Medulla oblongata (tissue), 1 donor: ENCODE measurements around the gene UQCRHL.
"Not testable (repeated sequence)": the region's sequence is repeated elsewhere in the genome, so short reads cannot be mapped to it uniquely, and the experiment has no call there.

Experiments
- DNase-seq: peaks from one replicate; pipeline ENCODE4 v3.0.0-alpha.2; 2015; ENCODE audit errors: extremely low spot score

The UQCRHL gene

DNA sequence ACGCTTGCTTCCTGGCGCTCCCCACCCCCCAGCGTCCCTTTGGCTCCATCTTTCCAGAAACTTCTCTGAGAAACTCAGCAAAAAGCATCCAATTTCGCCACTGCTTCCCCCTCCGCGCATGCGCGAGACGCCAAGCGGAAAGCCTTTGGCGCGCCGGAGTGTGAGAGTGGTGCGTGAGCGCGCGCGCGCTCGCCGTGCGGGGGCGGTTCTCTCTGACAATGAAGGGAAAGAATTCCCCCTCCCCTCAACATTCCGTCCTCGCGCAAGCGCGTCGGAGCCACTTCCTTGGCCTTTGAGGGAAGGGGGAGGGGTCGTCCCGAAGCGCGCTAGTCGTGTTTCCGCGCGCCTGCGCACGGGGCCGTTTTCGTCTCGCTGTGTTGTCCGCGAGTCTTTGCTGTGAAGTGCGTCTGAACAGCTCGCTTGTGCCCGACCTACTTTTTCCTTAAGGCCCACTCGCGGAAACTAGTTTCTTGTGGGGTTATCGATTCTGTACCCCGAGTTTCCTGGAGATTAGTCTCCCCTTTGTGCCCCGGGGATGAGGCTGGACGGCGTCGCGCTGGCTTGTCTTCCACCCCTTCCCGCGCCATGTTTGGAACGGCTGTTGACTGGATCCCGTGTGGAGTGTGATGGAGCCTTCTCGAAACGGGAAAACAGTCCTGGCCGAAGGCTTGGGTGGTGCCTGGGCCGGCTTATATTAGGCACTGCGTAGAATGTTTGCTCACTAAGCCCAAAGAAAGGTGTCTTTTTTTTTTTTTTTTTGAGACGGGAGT lies 28.5 kb upstream of the UQCRHL start:
- DNase-seq = peak; percentile 100

DNA sequence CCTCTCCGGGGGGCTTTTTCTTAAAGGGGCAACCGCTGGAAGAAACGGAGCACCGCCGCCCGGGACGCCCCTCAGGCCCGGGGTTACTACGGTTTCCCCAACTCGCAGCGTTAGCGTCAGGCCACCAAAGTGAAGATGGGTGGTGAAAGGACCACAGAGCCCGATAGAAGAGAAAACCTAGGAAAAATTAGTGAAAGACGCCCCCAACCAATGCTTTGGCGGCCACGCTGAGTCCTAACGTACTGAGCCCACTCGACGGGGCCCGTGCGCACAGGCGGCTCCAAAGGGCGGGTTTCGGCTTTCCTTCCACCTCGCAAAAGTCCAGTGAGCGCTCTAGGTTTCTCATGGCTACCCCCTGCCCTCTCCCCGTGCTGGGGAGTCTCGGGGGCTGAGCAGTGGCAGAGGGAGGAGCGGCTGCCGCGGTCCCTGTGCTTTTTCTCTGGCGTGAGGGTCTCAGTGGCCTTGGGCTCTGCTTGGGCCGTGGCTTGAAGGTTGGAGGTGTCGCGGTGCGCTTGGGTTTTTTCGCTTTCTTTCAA lies 27.8 kb upstream of the UQCRHL start:
- DNase-seq = no peak

DNA sequence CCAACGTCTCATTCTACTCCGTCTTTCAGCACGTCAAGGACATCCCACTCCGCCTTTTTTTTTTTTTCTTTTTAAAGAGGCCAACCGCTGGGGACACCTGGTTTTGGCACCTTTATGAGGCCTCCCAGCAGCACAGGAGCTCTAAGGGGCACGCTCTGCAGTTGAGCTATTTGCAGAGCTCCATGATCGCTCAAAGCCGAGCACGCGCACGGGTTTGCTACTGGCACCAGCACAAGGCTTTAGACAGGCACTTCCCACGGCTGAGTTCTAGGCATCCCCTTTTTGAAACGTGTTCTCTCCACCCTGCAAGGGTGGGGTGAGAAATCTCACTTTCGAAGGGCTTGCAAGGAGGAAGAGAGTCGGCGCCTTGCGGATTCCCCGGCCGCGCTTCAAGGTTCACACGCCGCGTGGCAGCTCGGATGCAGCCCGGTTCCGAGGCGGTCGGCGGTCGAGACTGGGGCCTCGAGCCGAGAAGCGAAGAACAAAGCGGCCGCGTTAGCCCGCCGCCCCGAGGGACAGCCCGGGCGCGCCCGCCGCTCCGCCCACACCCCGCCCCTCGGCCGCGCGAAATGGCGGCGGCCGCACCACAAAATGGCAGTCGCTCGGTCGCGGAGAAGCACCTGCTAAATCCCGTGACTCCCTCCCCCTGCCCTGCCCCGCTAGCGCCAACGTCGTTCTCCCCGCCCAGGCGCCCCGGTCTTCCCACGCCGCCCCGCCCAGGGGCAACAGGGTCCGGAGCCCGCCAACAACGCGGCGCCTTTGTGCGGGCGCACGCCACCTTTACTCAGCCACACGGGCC lies 27.2 kb upstream of the UQCRHL start:
- peak; percentile 90 for DNase-seq

- DNase-seq = peak; percentile 92
These were observed 26.5 kb upstream of the UQCRHL start for GRCh38 chr1:15833842-15834405.

DNA sequence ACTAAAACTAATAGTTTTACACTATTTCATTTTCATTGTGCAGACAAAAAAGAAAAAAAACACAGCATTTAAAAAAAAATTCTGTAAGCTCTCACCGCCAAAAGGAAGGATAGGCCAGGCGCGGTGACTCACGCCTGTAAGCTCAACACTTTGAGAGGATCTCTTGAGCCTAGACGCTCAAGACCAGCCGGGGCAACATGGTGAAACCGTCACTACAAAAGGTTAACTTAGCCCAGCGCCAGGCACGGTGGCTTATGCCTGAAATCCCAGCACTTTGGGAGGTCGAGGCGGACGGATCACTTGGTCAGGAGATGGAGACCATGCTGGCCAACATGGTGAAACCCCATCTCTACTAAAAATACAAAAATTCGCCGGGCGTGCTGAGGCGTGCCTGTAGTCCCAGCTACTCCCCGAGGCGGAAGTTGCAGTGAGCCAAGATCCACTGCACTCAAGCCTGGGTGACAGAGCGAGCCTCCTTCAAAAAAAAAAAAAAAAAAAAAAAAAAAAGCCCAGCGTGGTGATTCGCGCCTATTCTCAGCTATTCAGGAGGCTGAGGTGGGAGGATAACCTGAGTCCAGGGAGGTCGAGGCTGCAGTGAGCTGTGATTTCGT lies 25.7 kb upstream of the UQCRHL start:
- DNase-seq = peak; percentile 55

- DNase-seq = no peak
These were observed 22.8 kb upstream of the UQCRHL start for GRCh38 chr1:15830258-15830657.

- DNase-seq = not testable (repeated sequence)
These were observed 21.5 kb upstream of the UQCRHL start for GRCh38 chr1:15828931-15829330.

DNA sequence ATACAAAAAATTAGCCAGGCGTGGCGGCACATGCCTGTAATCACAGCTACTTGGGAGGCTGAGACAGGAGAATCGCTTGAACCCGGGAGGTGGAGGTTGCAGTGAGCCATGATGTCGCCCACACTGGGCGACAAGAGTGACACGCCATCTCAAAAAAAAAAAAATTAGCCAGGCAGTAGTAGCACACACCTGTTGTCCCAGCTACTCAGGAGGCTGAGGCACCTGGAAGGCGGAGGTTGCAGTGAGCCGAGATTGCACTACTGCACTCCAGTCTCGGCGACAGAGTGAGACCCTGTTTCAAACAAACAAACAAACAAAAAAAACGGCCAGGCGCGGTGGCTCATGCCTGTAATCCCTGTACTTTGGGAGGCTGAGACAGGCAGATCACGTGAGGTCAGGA lies 20.1 kb upstream of the UQCRHL start:
- DNase-seq = not testable (repeated sequence)

DNA sequence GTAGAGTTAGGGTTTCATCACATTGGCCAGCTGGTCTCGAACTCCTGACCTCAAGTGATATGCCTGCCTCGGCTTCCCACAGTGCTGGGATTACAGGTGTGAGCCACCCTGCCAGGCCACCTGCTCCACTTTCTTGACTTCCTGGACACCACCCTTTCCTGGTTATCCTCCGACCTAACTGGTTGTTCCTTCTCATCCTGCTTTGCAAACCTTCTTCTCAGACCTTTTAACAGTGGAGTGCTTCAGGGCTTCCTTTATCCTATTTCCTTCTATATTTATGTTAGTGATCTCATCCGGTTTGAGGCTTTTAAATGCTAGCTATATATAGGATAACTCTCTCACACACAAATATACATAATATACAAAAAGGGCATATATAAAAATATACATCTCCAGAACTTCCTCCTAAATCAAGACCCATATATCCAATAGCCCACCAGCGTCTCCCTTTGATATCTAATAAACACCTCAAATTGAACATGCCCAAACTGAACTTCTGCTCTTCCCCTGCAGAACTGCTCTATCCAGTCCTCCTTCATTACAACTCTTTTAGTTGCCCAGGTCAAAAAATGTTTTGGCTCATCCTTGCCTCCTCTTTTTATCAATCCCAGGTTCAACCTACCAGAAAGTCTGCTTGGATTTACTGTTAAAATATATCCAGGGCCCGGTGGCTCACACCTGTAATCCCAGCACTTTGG lies 19.5 kb upstream of the UQCRHL start:
- no peak for DNase-seq

DNA sequence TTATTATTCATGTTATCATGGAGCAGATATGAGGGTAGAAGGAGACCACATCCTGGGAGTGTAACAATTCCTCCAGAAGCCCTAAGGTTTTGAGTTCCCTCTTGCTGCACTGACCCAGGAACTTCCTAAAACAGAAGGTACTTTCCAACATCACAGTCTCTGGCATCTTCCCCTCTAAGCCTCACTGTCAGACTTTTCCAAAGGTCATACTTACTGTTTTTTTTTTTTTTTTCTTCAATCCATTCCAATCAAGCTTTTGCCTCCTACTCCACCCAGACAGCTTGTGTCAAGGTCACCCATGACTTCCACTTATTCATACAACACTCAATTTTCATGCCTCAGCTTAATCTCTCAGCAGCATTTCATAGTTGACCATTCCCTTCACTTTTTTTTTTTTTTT lies 18.4 kb upstream of the UQCRHL start:
- peak; percentile 24 for DNase-seq

DNA sequence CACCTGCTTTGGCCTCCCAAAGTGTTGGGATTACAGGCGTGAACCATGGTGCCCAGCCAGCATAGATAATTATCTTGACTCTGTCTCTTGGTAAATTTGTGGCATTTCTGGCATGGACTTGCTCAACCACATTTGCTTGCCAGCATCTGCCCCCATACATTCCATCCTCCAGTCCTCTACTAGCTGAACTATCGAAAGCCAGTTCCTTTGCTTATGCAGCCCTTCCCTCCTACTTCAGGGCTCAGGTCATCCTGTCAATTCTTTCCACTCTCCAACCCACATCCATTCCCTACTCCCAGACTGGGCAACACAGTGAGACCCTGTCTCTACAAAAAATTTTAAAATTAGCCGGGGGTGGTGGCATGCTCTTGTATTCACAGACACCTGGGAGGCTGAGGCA lies 13.0 kb upstream of the UQCRHL start:
- no peak for DNase-seq

DNA sequence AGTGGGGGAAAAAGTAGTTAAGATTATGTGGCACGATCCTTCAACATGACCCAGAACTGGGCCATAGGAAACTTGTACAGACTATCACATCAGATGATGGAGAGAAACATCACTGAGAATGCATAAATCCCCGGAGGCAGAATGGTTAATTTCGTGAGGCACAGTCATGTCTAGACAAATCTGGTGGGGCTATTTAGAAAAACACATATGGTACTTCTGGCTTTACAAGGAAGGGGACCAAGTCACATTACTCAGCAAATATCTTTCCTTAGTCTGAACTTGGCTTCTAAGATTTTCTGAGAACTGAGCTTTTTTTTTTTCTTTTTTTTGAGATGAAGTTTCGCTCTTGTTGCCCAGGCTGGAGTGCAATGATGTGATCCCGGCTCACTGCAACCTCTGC lies 9.2 kb upstream of the UQCRHL start:
- no peak for DNase-seq

GRCh38 chr1:15810073-15810472 lies 2.6 kb upstream of the UQCRHL start:
- peak; percentile 75 for DNase-seq

GRCh38 chr1:15808955-15809354 lies 1.5 kb upstream of the UQCRHL start:
- DNase-seq = no peak

DNA sequence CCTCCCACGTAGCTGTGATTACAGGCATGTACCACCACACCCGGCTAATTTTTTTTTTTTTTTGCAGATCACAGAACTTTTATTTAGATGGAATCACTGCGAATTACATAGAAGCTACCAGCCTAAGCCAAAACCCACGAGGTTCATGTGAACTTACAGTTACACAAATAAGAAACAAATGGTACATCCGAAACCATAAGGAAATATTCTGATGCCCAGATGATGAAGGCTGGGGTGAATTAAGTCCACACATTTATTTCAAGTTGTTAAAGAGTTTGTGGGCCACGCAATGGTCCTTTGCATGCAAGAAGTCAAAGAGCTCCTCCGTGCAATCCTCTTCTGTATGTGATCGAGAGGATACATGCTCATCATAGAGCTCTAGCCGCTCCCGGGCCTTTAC lies 328 bp downstream of the UQCRHL start:
- no peak for DNase-seq

- no peak for DNase-seq
These were observed 3.4 kb downstream of the UQCRHL start for GRCh38 chr1:15804060-15804459.

GRCh38 chr1:15803380-15803779 lies 4.1 kb downstream of the UQCRHL start:
- DNase-seq = peak; percentile 37

GRCh38 chr1:15802234-15802965 lies 5.0 kb downstream of the UQCRHL start:
- DNase-seq = no peak

DNA sequence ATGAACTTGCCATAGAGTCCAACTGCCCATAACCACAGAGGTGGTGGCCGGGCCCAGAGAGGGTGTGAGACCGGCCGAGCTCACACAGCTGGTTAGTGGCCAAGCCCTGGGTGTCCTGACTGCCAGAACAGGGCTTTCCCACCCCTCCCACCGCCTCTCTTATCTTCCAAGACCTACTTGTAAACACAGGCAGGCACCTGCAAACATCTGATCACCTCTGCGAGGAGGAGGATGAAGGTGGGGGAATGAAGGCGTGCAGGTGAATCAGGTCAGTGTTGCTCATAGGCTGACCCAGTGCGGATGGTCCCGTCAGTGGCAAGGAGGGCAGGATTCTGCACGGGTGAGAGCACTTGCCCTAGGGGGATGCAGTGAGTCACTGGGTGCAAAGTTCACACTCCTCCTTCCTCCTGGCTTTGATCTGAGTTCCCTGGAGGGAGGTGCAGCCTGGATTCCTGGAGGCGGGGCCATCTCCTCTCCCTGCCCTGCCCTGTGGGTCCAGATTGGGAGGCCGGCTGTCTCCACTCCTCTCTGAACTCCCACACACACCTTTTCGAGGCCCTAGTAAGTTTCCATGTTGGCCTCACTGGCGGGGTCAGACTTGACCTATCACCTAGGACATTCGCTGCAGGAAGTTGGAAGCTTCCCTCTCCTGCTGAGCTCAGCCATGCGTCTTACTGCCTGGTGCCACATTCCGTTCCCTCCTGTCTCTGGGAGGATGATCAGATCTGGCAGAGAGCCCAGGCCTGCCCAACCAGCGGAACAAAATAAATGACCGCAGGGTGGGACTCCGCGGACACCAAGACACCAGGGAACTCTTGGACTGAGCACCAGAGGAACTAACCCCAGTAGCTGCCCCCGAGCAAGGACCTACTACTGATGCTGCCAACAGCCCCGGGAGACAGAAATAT lies 7.3 kb downstream of the UQCRHL start:
- no peak for DNase-seq
